Gastroesophageal sphincter (tissue), 4 donors: ENCODE measurements around the gene VTI1A. TPM values are rescaled to one million over a fixed set of nuclear protein-coding genes. Genes with fewer than 3 reads are reported as not detected.
"Not testable (repeated sequence)": the region's sequence is repeated elsewhere in the genome, so short reads cannot be mapped to it uniquely, and the experiment has no call there.

Experiments
- ATAC-seq: fragments of 150-250 bp; one replicate; pipeline ENCODE4 v1.9.1; 2016; ENCODE audit warnings: mild to moderate bottlenecking, moderate library complexity
- H3K27ac ChIP-seq, 4 donors: fragments of 200-600 bp; sonication (generic) in 3 of 4; 1 replicate in 3 of 4; 2 replicates in 1 of 4; pipeline ENCODE4 v1.5.1; 2016 to 2019
- H3K27me3 ChIP-seq: fragments of 200-600 bp; sonication (generic); one replicate; pipeline ENCODE4 v1.5.1; 2019
- H3K36me3 ChIP-seq, 2 donors: fragments of 200-600 bp; sonication (generic); one replicate each; pipeline ENCODE4 v1.5.1; 2019; ENCODE audit warnings: control low read depth in 1 of 2
- H3K4me1 ChIP-seq, 3 donors: fragments of 200-600 bp; sonication (generic); 1 replicate in 2 of 3; 2 replicates in 1 of 3; pipeline ENCODE4 v1.5.1; 2016 to 2019; ENCODE audit warnings: control low read depth in 2 of 3
- H3K4me3 ChIP-seq, 2 donors: fragments of 200-600 bp; sonication (generic); one replicate each; pipeline ENCODE4 v1.5.1; 2019; ENCODE audit warnings: mild to moderate bottlenecking in 1 of 2, moderate library complexity in 1 of 2
- H3K9me3 ChIP-seq, 3 donors: fragments of 200-600 bp; sonication (generic); one replicate each; pipeline ENCODE4 v1.5.1; 2017 to 2019; ENCODE audit warnings: control low read depth in 2 of 3
- EP300 ChIP-seq: sonication (generic); formaldehyde crosslinking; IDR thresholded peaks from one replicate; pipeline ENCODE4 v1.6.1; 2017; ENCODE audit warnings: antibody characterized with exemption, mild to moderate bottlenecking
- POLR2A ChIP-seq, 2 donors: fragments of 450-650 bp; IDR thresholded peaks; one replicate each; pipeline ENCODE4 v1.6.1; 2017; ENCODE audit warnings: antibody characterized with exemption in 2 of 2, mild to moderate bottlenecking in 2 of 2, moderate library complexity in 1 of 2
- POLR2AphosphoS5 ChIP-seq: sonication (generic); formaldehyde crosslinking; IDR thresholded peaks from one replicate; pipeline ENCODE4 v1.6.1; 2017; ENCODE audit warnings: antibody characterized with exemption
- WGBS, 2 donors: methylation state at CpG; one replicate each; pipeline ENCODE4 v1.1.5; 2018; ENCODE audit warnings: low coverage in 1 of 2; 5-methylcytosine and 5-hydroxymethylcytosine counted together
- total RNA-seq, 4 donors: library from RNA; depleted of rRNA; stranded (reverse); fragments of >200 nt; gene quantifications; one replicate each; pipeline ENCODE4 v1.1.0, GENCODE V29; 2016
- TF ChIP-seq, protein P1 (sequence below), 4 experiments: fragments of 200-600 bp in 2 of 4; fragments of 450-650 bp in 2 of 4; sonication (generic) in 1 of 4; IDR thresholded peaks; one replicate each; pipeline ENCODE4 v1.5.1; 2017 to 2019; ENCODE audit warnings: antibody characterized with exemption in 4 of 4, mild to moderate bottlenecking in 2 of 4, moderate library complexity in 2 of 4

Gene VTI1A
- total RNA-seq, 4 donors from 2014 or later, result 19.6 to 81.9 (median 43.1) TPM

DNA sequence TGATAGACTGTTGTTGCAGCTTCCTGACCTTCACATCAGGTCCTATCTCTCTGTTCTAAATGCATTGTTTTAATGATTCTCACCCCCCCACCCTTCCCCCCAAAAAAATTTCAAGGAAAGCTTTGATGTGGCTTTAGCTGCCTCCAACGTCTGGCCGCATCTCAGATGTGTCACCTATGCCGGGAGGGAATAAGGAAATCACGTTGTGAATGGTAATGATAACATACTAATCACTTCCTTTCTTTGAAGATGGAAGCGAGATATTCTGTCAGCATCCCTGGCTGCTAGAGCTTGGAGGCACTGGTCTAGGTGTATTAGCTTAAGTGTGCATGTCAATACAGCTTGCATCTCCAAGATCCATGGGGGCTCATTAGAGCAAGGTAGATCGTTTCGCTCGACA lies 89.6 kb downstream of the VTI1A start:
- no peak for ATAC-seq
- H3K4me1 ChIP-seq, result no peaks in the 10 kb centered on the region
- peaks cover 2 to 29% of the 10 kb centered on the region in 2 donors for H3K36me3 ChIP-seq
- TF ChIP-seq, protein P1, sequence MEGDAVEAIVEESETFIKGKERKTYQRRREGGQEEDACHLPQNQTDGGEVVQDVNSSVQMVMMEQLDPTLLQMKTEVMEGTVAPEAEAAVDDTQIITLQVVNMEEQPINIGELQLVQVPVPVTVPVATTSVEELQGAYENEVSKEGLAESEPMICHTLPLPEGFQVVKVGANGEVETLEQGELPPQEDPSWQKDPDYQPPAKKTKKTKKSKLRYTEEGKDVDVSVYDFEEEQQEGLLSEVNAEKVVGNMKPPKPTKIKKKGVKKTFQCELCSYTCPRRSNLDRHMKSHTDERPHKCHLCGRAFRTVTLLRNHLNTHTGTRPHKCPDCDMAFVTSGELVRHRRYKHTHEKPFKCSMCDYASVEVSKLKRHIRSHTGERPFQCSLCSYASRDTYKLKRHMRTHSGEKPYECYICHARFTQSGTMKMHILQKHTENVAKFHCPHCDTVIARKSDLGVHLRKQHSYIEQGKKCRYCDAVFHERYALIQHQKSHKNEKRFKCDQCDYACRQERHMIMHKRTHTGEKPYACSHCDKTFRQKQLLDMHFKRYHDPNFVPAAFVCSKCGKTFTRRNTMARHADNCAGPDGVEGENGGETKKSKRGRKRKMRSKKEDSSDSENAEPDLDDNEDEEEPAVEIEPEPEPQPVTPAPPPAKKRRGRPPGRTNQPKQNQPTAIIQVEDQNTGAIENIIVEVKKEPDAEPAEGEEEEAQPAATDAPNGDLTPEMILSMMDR (IDR thresholded peaks at IDR 0.05), result no peak
- TF ChIP-seq EP300 (no peak), POLR2A (IDR thresholded peaks at IDR 0.05) (no peak), POLR2AphosphoS5 (no peak)
- no peaks in the 10 kb centered on the region for H3K27me3 ChIP-seq
- H3K9me3 ChIP-seq, result no peaks in the 10 kb centered on the region
- 95 to 97% methylated on average over 7 to 8 of the region's 8 CpGs for WGBS, 2 donors
- no peak overlapping the region for H3K27ac ChIP-seq
- H3K4me3 ChIP-seq, result no peak overlapping the region

- Histone ChIP-seq H3K4me1 (no peaks in the 10 kb centered on the region), H3K27ac (no peak overlapping the region), H3K4me3 (no peak overlapping the region), H3K9me3 (no peaks in the 10 kb centered on the region), H3K36me3 (peaks cover 2 to 36% of the 10 kb centered on the region in 2 donors), H3K27me3 (no peaks in the 10 kb centered on the region)
- ATAC-seq, result no peak
- whole genome bisulfite sequencing, 2 donors, result 73 to 100% methylated on average over 2 to 7 of the region's 7 CpGs
- TF ChIP-seq, protein P1 (IDR thresholded peaks at IDR 0.05), result no peak
- TF ChIP-seq POLR2A (IDR thresholded peaks at IDR 0.05) (no peak), POLR2AphosphoS5 (no peak), EP300 (no peak)
These were observed 91.2 kb downstream of the VTI1A start for GRCh38 chr10:112538168-112538567.

GRCh38 chr10:112539340-112539739 lies 92.3 kb downstream of the VTI1A start:
- no peaks in the 10 kb centered on the region for H3K4me1 ChIP-seq
- TF ChIP-seq POLR2AphosphoS5 (no peak), POLR2A (IDR thresholded peaks at IDR 0.05) (no peak), EP300 (no peak)
- TF ChIP-seq, protein P1 (IDR thresholded peaks at IDR 0.05), result no peak
- no peak overlapping the region for H3K27ac ChIP-seq
- 84 to 97% methylated on average over 3 of the region's 3 CpGs for WGBS, 2 donors
- no peak for ATAC-seq
- no peaks in the 10 kb centered on the region for H3K27me3 ChIP-seq
- H3K4me3 ChIP-seq, result no peak overlapping the region
- H3K36me3 ChIP-seq, result peaks cover 2 to 36% of the 10 kb centered on the region in 2 donors
- H3K9me3 ChIP-seq, result no peaks in the 10 kb centered on the region

GRCh38 chr10:112542823-112543222 lies 95.8 kb downstream of the VTI1A start:
- H3K27me3 ChIP-seq, H3K9me3 ChIP-seq, H3K4me1 ChIP-seq, H3K27ac ChIP-seq, H3K4me3 ChIP-seq, ATAC-seq: not testable (repeated sequence)
- peaks cover 2 to 36% of the 10 kb centered on the region in 2 donors for H3K36me3 ChIP-seq
- 97 to 100% methylated on average over 4 to 5 of the region's 5 CpGs for WGBS, 2 donors

- Histone ChIP-seq H3K27ac (no peak overlapping the region), H3K4me1 (no peaks in the 10 kb centered on the region), H3K9me3 (no peaks in the 10 kb centered on the region), H3K36me3 (peaks cover 0 to 7% of the 10 kb centered on the region in 2 donors), H3K27me3 (no peaks in the 10 kb centered on the region), H3K4me3 (no peak overlapping the region)
- TF ChIP-seq POLR2A (IDR thresholded peaks at IDR 0.05) (no peak), POLR2AphosphoS5 (no peak), EP300 (no peak)
- TF ChIP-seq, protein P1 (IDR thresholded peaks at IDR 0.05), result no peak
- WGBS, 2 donors, result 64 to 80% methylated on average over 2 of the region's 2 CpGs
- no peak for ATAC-seq
These were observed 99.5 kb downstream of the VTI1A start for GRCh38 chr10:112546474-112546873.
